HG03097 (cell line): Measurements from ENCODE around the gene PHF5A.

Experiments used
- ATAC-seq: cut with Tn5 transposase; IDR thresholded peaks from one replicate; pipeline ENCODE4 v1.9.1; 2021; ENCODE audit not compliant: unreplicated experiment, low FRiP score

The PHF5A gene

GRCh38 chr22:41468381-41469217, at the start of gene PHF5A, which contains the start of gene ACO2:
Gene PHF5A (minus strand): TSS chr22:41468692. CDS start chr22:41468653, 39 bp downstream.
Gene ACO2 (plus strand): TSS chr22:41469117. CDS start chr22:41469147, 30 bp downstream.
- ATAC-seq = peak; percentile 84

GRCh38 chr22:41518048-41518347, 49.5 kb upstream of the PHF5A start:
- ATAC-seq = no peak

- no peak for ATAC-seq
Observed at GRCh38 chr22:41517172-41518047, 48.9 kb upstream of the PHF5A start.

- no peak for ATAC-seq
Observed at GRCh38 chr22:41516462-41516861, 48.0 kb upstream of the PHF5A start.

- no peak for ATAC-seq
Observed at GRCh38 chr22:41513391-41513790, 44.9 kb upstream of the PHF5A start.

- no peak for ATAC-seq
Observed at GRCh38 chr22:41512421-41513194, 44.1 kb upstream of the PHF5A start.

GRCh38 chr22:41511521-41511968, 43.1 kb upstream of the PHF5A start:
- ATAC-seq = no peak

GRCh38 chr22:41508770-41509170, 40.3 kb upstream of the PHF5A start:
- ATAC-seq = no peak

GRCh38 chr22:41507330-41508063, 39.0 kb upstream of the PHF5A start:
- no peak for ATAC-seq

GRCh38 chr22:41505511-41506220, 37.2 kb upstream of the PHF5A start:
- ATAC-seq = no peak

- ATAC-seq = no peak
Observed at GRCh38 chr22:41504816-41505215, 36.3 kb upstream of the PHF5A start.

- no peak for ATAC-seq
Observed at GRCh38 chr22:41504397-41504796, 35.9 kb upstream of the PHF5A start.

GRCh38 chr22:41501209-41501608, 32.7 kb upstream of the PHF5A start:
- no peak for ATAC-seq

GRCh38 chr22:41500303-41500702, 31.8 kb upstream of the PHF5A start:
- no peak for ATAC-seq

- ATAC-seq = no peak
Observed at GRCh38 chr22:41499624-41500280, 31.3 kb upstream of the PHF5A start.

- no peak for ATAC-seq
Observed at GRCh38 chr22:41498303-41498835, 29.9 kb upstream of the PHF5A start.

GRCh38 chr22:41491374-41492100, 23.0 kb upstream of the PHF5A start:
- no peak for ATAC-seq
